ENCODE measurements around the gene ERC2. TPM values are rescaled to one million over a fixed set of nuclear protein-coding genes. Genes with fewer than 3 reads are reported as not detected.

Gene ERC2
- polyA plus RNA-seq, 3 donors: not detected

- WGBS (ENCODE audit: insufficient coverage): 67% methylated on average over 1 of the region's 3 CpGs
Measured at GRCh38 chr3:56111606-56112304, 356.5 kb downstream of the ERC2 start.

GRCh38 chr3:56110886-56111285, 357.4 kb downstream of the ERC2 start:
- no peak overlapping the region for H3K4me2 ChIP-seq (replicated peaks; ENCODE audit: extremely low read depth, low read length, poor library complexity, severe bottlenecking)
- no peaks in the 10 kb centered on the region for H3K36me3 ChIP-seq (replicated peaks in 1 of 2; ENCODE audit: control insufficient read depth in 1 of 2, insufficient read depth in 2 of 2, low read length in 2 of 2)
- H3K4me3 ChIP-seq (replicated peaks in 1 of 3; ENCODE audit: low read depth in 2 of 3, low read length in 3 of 3): no peak overlapping the region
- Mint-ChIP-seq H3K36me3 (no peaks in the 10 kb centered on the region), H3K27me3 (ENCODE audit: low read depth in 3 of 3) (peaks cover 2 to 8% (median 4%) of the 10 kb centered on the region in 3 donors), H3K9me3 (peaks cover 0 to 16% (median 13%) of the 10 kb centered on the region in 7 donors), H3K4me1 (no peaks in the 10 kb centered on the region), H3K27ac (no peak overlapping the region), H3K4me3 (no peak overlapping the region)
- H3K4me1 ChIP-seq (ENCODE audit: control insufficient read depth in 1 of 2, insufficient read depth in 2 of 2, low read length in 2 of 2): no peaks in the 10 kb centered on the region
- no peaks in the 10 kb centered on the region for H3K27me3 ChIP-seq (ENCODE audit: control insufficient read depth in 2 of 2, insufficient read depth in 2 of 2, low read length in 2 of 2)
- WGBS (ENCODE audit: insufficient coverage): 80% methylated on average over 2 of the region's 3 CpGs
- peaks cover 11 to 12% of the 10 kb centered on the region in 2 donors for H3K9me3 ChIP-seq (replicated peaks in 1 of 2; ENCODE audit: control insufficient read depth in 1 of 2, insufficient read depth in 1 of 2, low read length in 2 of 2)
- H4K20me1 ChIP-seq (ENCODE audit: insufficient read depth, low read length): no peaks in the 10 kb centered on the region
- no peak overlapping the region for H3K27ac ChIP-seq (ENCODE audit: low read depth in 1 of 2, low read length in 2 of 2)
- H3K9ac ChIP-seq (ENCODE audit: insufficient read depth, low read length, poor library complexity, severe bottlenecking): no peak overlapping the region
- H2AFZ ChIP-seq (ENCODE audit: insufficient read depth, low read depth, low read length, poor library complexity, severe bottlenecking): no peak overlapping the region
- no peaks in the 10 kb centered on the region for H3K79me2 ChIP-seq (ENCODE audit: insufficient read depth, low read length)
- intact Hi-C loops (cut with micrococcal nuclease): no loop called here
- DNase-seq: no peak
- no peak for TF ChIP-seq CTCF (IDR thresholded peaks at IDR 0.05)

More at GRCh38 chr3:56111606-56112304, 356.5 kb downstream of the ERC2 start:
- Histone ChIP-seq H2AFZ (ENCODE audit: insufficient read depth, low read depth, low read length, poor library complexity, severe bottlenecking) (no peak overlapping the region), H3K36me3 (replicated peaks in 1 of 2; ENCODE audit: control insufficient read depth in 1 of 2, insufficient read depth in 2 of 2, low read length in 2 of 2) (no peaks in the 10 kb centered on the region), H4K20me1 (ENCODE audit: insufficient read depth, low read length) (no peaks in the 10 kb centered on the region), H3K4me3 (replicated peaks in 1 of 3; ENCODE audit: low read depth in 2 of 3, low read length in 3 of 3) (no peak overlapping the region), H3K9ac (ENCODE audit: insufficient read depth, low read length, poor library complexity, severe bottlenecking) (no peak overlapping the region), H3K4me2 (replicated peaks; ENCODE audit: extremely low read depth, low read length, poor library complexity, severe bottlenecking) (no peak overlapping the region), H3K27me3 (ENCODE audit: control insufficient read depth in 2 of 2, insufficient read depth in 2 of 2, low read length in 2 of 2) (no peaks in the 10 kb centered on the region), H3K9me3 (replicated peaks in 1 of 2; ENCODE audit: control insufficient read depth in 1 of 2, insufficient read depth in 1 of 2, low read length in 2 of 2) (peaks cover 13 to 16% of the 10 kb centered on the region in 2 donors), H3K79me2 (ENCODE audit: insufficient read depth, low read length) (no peaks in the 10 kb centered on the region), H3K4me1 (ENCODE audit: control insufficient read depth in 1 of 2, insufficient read depth in 2 of 2, low read length in 2 of 2) (no peaks in the 10 kb centered on the region), H3K27ac (ENCODE audit: low read depth in 1 of 2, low read length in 2 of 2) (no peak overlapping the region)
- TF ChIP-seq CTCF (IDR thresholded peaks at IDR 0.05): no peak
- Mint-ChIP-seq H3K4me3 (no peak overlapping the region), H3K4me1 (no peaks in the 10 kb centered on the region), H3K36me3 (no peaks in the 10 kb centered on the region), H3K9me3 (peaks cover 2 to 18% (median 13%) of the 10 kb centered on the region in 7 donors), H3K27me3 (ENCODE audit: low read depth in 3 of 3) (peaks cover 2 to 8% (median 3%) of the 10 kb centered on the region in 3 donors), H3K27ac (no peak overlapping the region)
- DNase-seq: no peak
- intact Hi-C loops (cut with micrococcal nuclease): no loop called here

Data from CD14-positive monocyte (primary cell).